BLaER1 treated with 17β-estradiol and CSF1 and Interleukin-3, amounts not matched to agents 10 nM and 100 nM (cell line): Measurements from ENCODE around the gene IGF2.

Experiments used
- H3K27ac ChIP-seq, 11 experiments: shearing (Covaris generic); formaldehyde crosslinking; 2 replicates each; pipeline ENCODE4 v1.8.1; 2022
- H3K27me3 ChIP-seq, 11 experiments: shearing (Covaris generic); formaldehyde crosslinking; 2 replicates each; pipeline ENCODE4 v1.8.1; 2022
- H3K36me3 ChIP-seq, 11 experiments: shearing (Covaris generic); formaldehyde crosslinking; 2 replicates each; pipeline ENCODE4 v1.8.1; 2022
- H3K4me1 ChIP-seq, 10 experiments: shearing (Covaris generic); formaldehyde crosslinking; 2 replicates each; pipeline ENCODE4 v1.8.1; 2022
- H3K4me2 ChIP-seq, 11 experiments: shearing (Covaris generic); formaldehyde crosslinking; 2 replicates each; pipeline ENCODE4 v1.8.1; 2022
- H3K4me3 ChIP-seq, 10 experiments: shearing (Covaris generic); formaldehyde crosslinking; 2 replicates each; pipeline ENCODE4 v1.8.1; 2022
- H3K9ac ChIP-seq, 11 experiments: shearing (Covaris generic); formaldehyde crosslinking; 2 replicates each; pipeline ENCODE4 v1.8.1; 2022
- H3K9me3 ChIP-seq, 11 experiments: shearing (Covaris generic); formaldehyde crosslinking; replicated peaks in 1 of 11; 2 replicates each; pipeline ENCODE4 v1.8.1; 2022
- H4K20me1 ChIP-seq, 11 experiments: shearing (Covaris generic); formaldehyde crosslinking; 2 replicates each; pipeline ENCODE4 v1.8.1; 2022
- Cebpa-rat ChIP-seq, 11 experiments: shearing (Covaris generic); IDR thresholded peaks; 2 replicates each; pipeline ENCODE4 v1.8.1; 2022

Gene IGF2

DNA sequence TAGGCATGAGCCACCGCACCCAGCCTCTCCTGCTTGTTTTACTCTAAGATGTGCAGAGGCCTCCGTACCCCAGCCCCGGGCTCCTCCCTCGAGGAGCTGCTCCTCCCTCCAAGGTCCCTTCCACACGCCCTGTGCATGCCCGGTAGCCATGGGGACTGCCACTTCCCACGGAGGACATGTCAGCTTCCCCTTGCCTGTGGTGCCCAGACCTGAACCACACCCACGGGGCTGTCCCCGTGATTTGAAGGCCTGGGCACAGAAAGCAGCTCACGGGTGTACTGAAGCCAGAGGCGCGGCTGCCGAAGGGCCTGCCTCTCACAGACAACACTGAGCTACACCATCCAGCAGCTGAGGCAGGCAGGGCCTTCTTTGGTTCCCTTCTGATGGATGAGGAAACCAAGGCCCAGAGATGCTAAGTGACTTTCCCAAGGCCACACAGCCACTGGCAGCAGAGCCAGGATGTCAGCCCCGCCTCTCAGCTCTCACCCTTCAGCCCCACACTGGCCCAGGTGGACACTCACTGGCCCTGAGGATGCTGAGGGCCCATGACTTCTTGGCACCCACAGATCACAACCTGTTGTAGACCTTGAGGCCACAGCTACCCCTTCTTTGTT lies 14.5 kb upstream of the IGF2 start:
- Histone ChIP-seq H3K4me3 (no peak overlapping the region), H3K36me3 (no peaks in the 10 kb centered on the region), H3K9ac (peak overlapping the region in 1 of 11 experiments; percentile 35; a peak in 2 of 22 replicates), H3K9me3 (no peaks in the 10 kb centered on the region), H4K20me1 (peaks cover 0 to 27% (median 0%) of the 10 kb centered on the region in 11 experiments; a peak in 7 of 22 replicates), H3K27me3 (peaks cover 25 to 34% (median 26%) of the 10 kb centered on the region in 11 experiments), H3K27ac (no peak overlapping the region), H3K4me1 (peaks cover 4 to 18% (median 9%) of the 10 kb centered on the region in 10 experiments; a peak in 17 of 20 replicates), H3K4me2 (peak overlapping the region in 3 of 11 experiments; percentile 14 to 43 (median 38); a peak in 4 of 22 replicates)
- no peak for TF ChIP-seq Cebpa-rat (IDR thresholded peaks at IDR 0.05)

GRCh38 chr11:2151500-2152257 lies 12.5 kb upstream of the IGF2 start:
- no peak for TF ChIP-seq Cebpa-rat (IDR thresholded peaks at IDR 0.05)
- H3K27me3 ChIP-seq, result peaks cover 45 to 49% (median 46%) of the 10 kb centered on the region in 11 experiments

GRCh38 chr11:2149864-2150847 lies 11.0 kb upstream of the IGF2 start:
- no peak overlapping the region; a peak in 1 of 22 replicates for H3K9ac ChIP-seq
- H3K36me3 ChIP-seq, result no peaks in the 10 kb centered on the region
- no peak for TF ChIP-seq Cebpa-rat (IDR thresholded peaks at IDR 0.05)
- no peaks in the 10 kb centered on the region for H3K9me3 ChIP-seq
- H3K27ac ChIP-seq, result no peak overlapping the region
- no peak overlapping the region for H3K4me2 ChIP-seq
- H3K4me3 ChIP-seq, result no peak overlapping the region
- H3K27me3 ChIP-seq, result peaks cover 60 to 64% (median 61%) of the 10 kb centered on the region in 11 experiments
- peaks cover 0 to 50% (median 12%) of the 10 kb centered on the region in 11 experiments; a peak in 10 of 22 replicates for H4K20me1 ChIP-seq
- H3K4me1 ChIP-seq, result peaks cover 4 to 18% (median 12%) of the 10 kb centered on the region in 10 experiments; a peak in 17 of 20 replicates

More at GRCh38 chr11:2151500-2152257, 12.5 kb upstream of the IGF2 start:
- Histone ChIP-seq H3K4me1 (peaks cover 4 to 24% (median 14%) of the 10 kb centered on the region in 10 experiments; a peak in 18 of 20 replicates), H3K9ac (peak overlapping the region in 2 of 11 experiments; percentile 23 to 45; a peak in 1 of 22 replicates), H3K36me3 (no peaks in the 10 kb centered on the region), H3K27ac (no peak overlapping the region), H3K9me3 (no peaks in the 10 kb centered on the region), H3K4me2 (peak overlapping the region; percentile 34 to 96 (median 61)), H3K4me3 (peak overlapping the region in 2 of 10 experiments; percentile 25 to 31; a peak in 2 of 20 replicates), H4K20me1 (peaks cover 0 to 38% (median 7%) of the 10 kb centered on the region in 11 experiments; a peak in 7 of 22 replicates)

GRCh38 chr11:2149460-2149859 lies 10.3 kb upstream of the IGF2 start:
- TF ChIP-seq Cebpa-rat (IDR thresholded peaks at IDR 0.05), result no peak
- Histone ChIP-seq H3K9me3 (no peaks in the 10 kb centered on the region), H3K4me2 (no peak overlapping the region), H3K4me3 (no peak overlapping the region), H3K9ac (no peak overlapping the region), H4K20me1 (peaks cover 0 to 55% (median 12%) of the 10 kb centered on the region in 11 experiments; a peak in 10 of 22 replicates), H3K27ac (no peak overlapping the region), H3K27me3 (peaks cover 67 to 69% (median 68%) of the 10 kb centered on the region in 11 experiments), H3K4me1 (peaks cover 4 to 18% (median 11%) of the 10 kb centered on the region in 10 experiments; a peak in 17 of 20 replicates), H3K36me3 (no peaks in the 10 kb centered on the region)

DNA sequence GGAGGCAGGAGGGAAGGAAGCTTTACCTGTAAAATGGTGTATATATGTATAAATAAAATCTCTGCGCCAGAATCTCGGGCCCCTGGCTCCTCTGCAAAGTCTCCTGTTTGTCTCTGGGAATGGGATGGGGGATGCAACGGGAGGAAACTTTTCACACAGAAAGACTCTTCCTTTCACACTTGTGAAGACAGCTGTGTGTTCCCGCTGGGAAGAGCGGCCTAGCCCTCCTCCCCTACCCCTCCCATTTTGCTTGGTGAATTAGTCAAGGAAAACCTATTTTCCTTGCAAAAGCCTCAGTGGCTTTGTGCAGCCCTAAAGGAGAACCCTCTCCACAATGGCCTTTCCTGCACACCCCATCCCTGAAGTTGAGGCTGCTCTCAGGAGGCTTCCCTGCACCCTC lies 9.4 kb upstream of the IGF2 start:
- H3K9me3 ChIP-seq, result no peaks in the 10 kb centered on the region
- H3K4me3 ChIP-seq, result no peak overlapping the region
- H3K36me3 ChIP-seq, result no peaks in the 10 kb centered on the region
- no peak overlapping the region for H3K9ac ChIP-seq
- no peak overlapping the region for H3K4me2 ChIP-seq
- peaks cover 5 to 18% (median 11%) of the 10 kb centered on the region in 10 experiments; a peak in 17 of 20 replicates for H3K4me1 ChIP-seq
- H3K27ac ChIP-seq, result no peak overlapping the region
- TF ChIP-seq Cebpa-rat (IDR thresholded peaks at IDR 0.05), result no peak
- H3K27me3 ChIP-seq, result peaks cover 76 to 78% (median 77%) of the 10 kb centered on the region in 11 experiments
- H4K20me1 ChIP-seq, result peaks cover 0 to 64% (median 19%) of the 10 kb centered on the region in 11 experiments; a peak in 11 of 22 replicates

GRCh38 chr11:2147391-2147790 lies 8.2 kb upstream of the IGF2 start:
- TF ChIP-seq Cebpa-rat (IDR thresholded peaks at IDR 0.05), result no peak
- no peak overlapping the region for H3K4me3 ChIP-seq
- H3K9me3 ChIP-seq, result no peaks in the 10 kb centered on the region
- H3K9ac ChIP-seq, result no peak overlapping the region
- H3K4me2 ChIP-seq, result peak overlapping the region in 4 of 11 experiments; percentile 4 to 32 (median 24); a peak in 5 of 22 replicates
- no peak overlapping the region for H3K27ac ChIP-seq
- peaks cover 0 to 73% (median 26%) of the 10 kb centered on the region in 11 experiments; a peak in 13 of 22 replicates for H4K20me1 ChIP-seq
- no peaks in the 10 kb centered on the region for H3K36me3 ChIP-seq
- peaks cover 5 to 24% (median 13%) of the 10 kb centered on the region in 10 experiments; a peak in 17 of 20 replicates for H3K4me1 ChIP-seq
- H3K27me3 ChIP-seq, result peaks cover 87 to 90% (median 89%) of the 10 kb centered on the region in 11 experiments

- Histone ChIP-seq H3K4me3 (no peak overlapping the region), H3K4me1 (peaks cover 0 to 24% (median 8%) of the 10 kb centered on the region in 10 experiments; a peak in 11 of 20 replicates), H3K9me3 (no peaks in the 10 kb centered on the region), H3K9ac (no peak overlapping the region), H3K27me3 (peaks cover 99 to 100% (median 100%) of the 10 kb centered on the region in 11 experiments), H4K20me1 (peaks cover 0 to 83% (median 28%) of the 10 kb centered on the region in 11 experiments; a peak in 17 of 22 replicates), H3K27ac (no peak overlapping the region), H3K36me3 (no peaks in the 10 kb centered on the region), H3K4me2 (no peak overlapping the region)
- no peak for TF ChIP-seq Cebpa-rat (IDR thresholded peaks at IDR 0.05)
Observed at GRCh38 chr11:2146051-2146450, 6.9 kb upstream of the IGF2 start.
